GM18502 (cell line): ENCODE measurements around the gene PALMD.

ENCODE experiments used
- ATAC-seq: cut with Tn5 transposase; IDR thresholded peaks from one replicate; pipeline ENCODE4 v1.9.1; 2021; ENCODE audit warnings: mild to moderate bottlenecking; ENCODE audit not compliant: unreplicated experiment, poor library complexity

PALMD gene

GRCh38 chr1:99737016-99737415 lies 91.1 kb downstream of the PALMD start:
- ATAC-seq: no peak

- no peak for ATAC-seq
Observed at GRCh38 chr1:99738858-99739465, 93.0 kb downstream of the PALMD start.

- no peak for ATAC-seq
Observed at GRCh38 chr1:99740141-99740540, 94.2 kb downstream of the PALMD start.
